ENCODE measurements around the gene UBE2D2. TPM values are rescaled to one million over a fixed set of nuclear protein-coding genes. Genes with fewer than 3 reads are reported as not detected.

The UBE2D2 gene
- total and polyA plus RNA-seq, 2 of the 13 experiments (the other 11 are each of a cell fraction or from before 2014, with no cell fraction given) = 79.1 to 109 TPM

DNA sequence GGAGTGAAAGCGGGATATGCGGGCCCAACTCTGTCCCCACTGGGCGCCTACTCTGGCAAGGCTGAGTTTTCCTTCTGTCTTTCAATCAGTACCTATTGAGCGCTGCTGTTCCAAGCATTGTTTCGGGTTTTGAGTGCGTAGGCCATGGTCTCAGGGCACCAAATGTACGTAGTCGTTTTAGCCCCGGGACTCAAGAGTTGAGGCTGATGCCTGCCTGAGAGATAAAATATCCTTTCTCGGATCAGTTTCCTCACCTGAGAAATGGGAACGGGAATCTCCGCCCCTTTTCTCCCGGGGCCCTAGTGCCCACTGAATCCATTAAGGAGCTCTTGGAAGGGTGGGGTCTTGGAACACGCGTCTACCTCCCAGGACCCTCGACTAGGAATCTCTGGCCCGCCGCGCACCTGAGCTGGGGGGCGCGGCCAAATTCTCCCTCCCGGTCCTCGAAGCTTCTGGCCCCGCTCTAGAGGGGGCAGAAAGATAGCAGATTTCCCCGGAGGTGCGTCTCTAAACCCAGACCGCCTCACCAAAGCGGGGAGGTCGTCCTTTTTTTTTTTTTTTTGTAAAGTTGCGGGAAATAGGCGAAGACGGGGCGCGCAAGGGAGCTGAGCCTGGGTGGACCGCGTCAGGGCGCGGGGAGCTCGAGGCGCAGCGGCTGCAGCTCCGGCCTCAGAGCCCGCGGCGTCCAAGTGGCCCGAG is 86.5 kb downstream of the UBE2D2 start (continued):
- TF ChIP-seq, protein P1, sequence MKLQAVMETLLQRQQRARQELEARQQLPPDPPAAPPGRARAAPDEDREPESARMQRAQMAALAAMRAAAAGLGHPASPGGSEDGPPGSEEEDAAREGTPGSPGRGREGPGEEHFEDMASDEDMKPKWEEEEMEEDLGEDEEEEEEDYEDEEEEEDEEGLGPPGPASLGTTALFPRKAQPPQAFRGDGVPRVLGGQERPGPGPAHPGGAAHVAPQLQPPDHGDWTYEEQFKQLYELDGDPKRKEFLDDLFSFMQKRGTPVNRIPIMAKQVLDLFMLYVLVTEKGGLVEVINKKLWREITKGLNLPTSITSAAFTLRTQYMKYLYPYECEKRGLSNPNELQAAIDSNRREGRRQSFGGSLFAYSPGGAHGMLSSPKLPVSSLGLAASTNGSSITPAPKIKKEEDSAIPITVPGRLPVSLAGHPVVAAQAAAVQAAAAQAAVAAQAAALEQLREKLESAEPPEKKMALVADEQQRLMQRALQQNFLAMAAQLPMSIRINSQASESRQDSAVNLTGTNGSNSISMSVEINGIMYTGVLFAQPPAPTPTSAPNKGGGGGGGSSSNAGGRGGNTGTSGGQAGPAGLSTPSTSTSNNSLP (IDR thresholded peaks at IDR 0.05; ENCODE audit: low read depth, low read length) = no peak
- TF ChIP-seq, protein P2, sequence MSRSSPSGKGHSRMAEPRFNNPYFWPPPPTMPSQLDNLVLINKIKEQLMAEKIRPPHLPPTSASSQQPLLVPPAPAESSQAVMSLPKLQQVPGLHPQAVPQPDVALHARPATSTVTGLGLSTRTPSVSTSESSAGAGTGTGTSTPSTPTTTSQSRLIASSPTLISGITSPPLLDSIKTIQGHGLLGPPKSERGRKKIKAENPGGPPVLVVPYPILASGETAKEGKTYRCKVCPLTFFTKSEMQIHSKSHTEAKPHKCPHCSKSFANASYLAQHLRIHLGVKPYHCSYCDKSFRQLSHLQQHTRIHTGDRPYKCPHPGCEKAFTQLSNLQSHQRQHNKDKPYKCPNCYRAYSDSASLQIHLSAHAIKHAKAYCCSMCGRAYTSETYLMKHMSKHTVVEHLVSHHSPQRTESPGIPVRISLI (CRISPR knock-in tag; IDR thresholded peaks at IDR 0.05; ENCODE audit: borderline replicate concordance) = 0 out of 2 replicates have a peak, but pooled peaks have one; percentile 28
- no peak for TF ChIP-seq MXI1 (IDR thresholded peaks at IDR 0.05; ENCODE audit: borderline replicate concordance, low read depth, low read length)
- no peak for TF ChIP-seq NFYB (CRISPR knock-in tag; IDR thresholded peaks at IDR 0.05)
- no peak for TF ChIP-seq HOXA5 (CRISPR knock-in tag; IDR thresholded peaks at IDR 0.05)
- TF ChIP-seq ZNF781 (CRISPR knock-in tag; IDR thresholded peaks at IDR 0.05; ENCODE audit: borderline replicate concordance, not compliant biosample characterization) = no peak
- TF ChIP-seq KDM2A (CRISPR knock-in tag; IDR thresholded peaks at IDR 0.05; ENCODE audit: borderline replicate concordance, low read depth) = no peak
- TF ChIP-seq, protein P3, sequence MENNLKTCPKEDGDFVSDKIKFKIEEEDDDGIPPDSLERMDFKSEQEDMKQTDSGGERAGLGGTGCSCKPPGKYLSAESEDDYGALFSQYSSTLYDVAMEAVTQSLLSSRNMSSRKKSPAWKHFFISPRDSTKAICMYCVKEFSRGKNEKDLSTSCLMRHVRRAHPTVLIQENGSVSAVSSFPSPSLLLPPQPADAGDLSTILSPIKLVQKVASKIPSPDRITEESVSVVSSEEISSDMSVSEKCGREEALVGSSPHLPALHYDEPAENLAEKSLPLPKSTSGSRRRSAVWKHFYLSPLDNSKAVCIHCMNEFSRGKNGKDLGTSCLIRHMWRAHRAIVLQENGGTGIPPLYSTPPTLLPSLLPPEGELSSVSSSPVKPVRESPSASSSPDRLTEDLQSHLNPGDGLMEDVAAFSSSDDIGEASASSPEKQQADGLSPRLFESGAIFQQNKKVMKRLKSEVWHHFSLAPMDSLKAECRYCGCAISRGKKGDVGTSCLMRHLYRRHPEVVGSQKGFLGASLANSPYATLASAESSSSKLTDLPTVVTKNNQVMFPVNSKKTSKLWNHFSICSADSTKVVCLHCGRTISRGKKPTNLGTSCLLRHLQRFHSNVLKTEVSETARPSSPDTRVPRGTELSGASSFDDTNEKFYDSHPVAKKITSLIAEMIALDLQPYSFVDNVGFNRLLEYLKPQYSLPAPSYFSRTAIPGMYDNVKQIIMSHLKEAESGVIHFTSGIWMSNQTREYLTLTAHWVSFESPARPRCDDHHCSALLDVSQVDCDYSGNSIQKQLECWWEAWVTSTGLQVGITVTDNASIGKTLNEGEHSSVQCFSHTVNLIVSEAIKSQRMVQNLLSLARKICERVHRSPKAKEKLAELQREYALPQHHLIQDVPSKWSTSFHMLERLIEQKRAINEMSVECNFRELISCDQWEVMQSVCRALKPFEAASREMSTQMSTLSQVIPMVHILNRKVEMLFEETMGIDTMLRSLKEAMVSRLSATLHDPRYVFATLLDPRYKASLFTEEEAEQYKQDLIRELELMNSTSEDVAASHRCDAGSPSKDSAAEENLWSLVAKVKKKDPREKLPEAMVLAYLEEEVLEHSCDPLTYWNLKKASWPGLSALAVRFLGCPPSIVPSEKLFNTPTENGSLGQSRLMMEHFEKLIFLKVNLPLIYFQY (CRISPR knock-in tag; IDR thresholded peaks at IDR 0.05; ENCODE audit: borderline replicate concordance) = no peak
- TF ChIP-seq POLR2AphosphoS2 (IDR thresholded peaks at IDR 0.05; ENCODE audit: low read depth, low read length) = no peak
- no peak for TF ChIP-seq SIN3A (IDR thresholded peaks at IDR 0.05; ENCODE audit: borderline replicate concordance, low read depth, low read length)
- TF ChIP-seq, protein P4, sequence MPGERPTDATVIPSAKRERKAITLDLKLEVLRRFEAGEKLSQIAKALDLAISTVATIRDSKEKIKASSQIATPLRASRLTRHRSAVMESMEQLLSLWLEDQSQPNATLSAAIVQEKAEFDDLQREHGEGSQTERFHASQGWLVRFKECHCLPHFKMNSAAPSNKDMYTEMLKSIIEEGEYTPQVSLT (CRISPR knock-in tag; IDR thresholded peaks at IDR 0.05; ENCODE audit: borderline replicate concordance, low read depth) = no peak
- TF ChIP-seq MAF1 (CRISPR knock-in tag; IDR thresholded peaks at IDR 0.05; ENCODE audit: borderline replicate concordance) = no peak
- TF ChIP-seq, protein P5, sequence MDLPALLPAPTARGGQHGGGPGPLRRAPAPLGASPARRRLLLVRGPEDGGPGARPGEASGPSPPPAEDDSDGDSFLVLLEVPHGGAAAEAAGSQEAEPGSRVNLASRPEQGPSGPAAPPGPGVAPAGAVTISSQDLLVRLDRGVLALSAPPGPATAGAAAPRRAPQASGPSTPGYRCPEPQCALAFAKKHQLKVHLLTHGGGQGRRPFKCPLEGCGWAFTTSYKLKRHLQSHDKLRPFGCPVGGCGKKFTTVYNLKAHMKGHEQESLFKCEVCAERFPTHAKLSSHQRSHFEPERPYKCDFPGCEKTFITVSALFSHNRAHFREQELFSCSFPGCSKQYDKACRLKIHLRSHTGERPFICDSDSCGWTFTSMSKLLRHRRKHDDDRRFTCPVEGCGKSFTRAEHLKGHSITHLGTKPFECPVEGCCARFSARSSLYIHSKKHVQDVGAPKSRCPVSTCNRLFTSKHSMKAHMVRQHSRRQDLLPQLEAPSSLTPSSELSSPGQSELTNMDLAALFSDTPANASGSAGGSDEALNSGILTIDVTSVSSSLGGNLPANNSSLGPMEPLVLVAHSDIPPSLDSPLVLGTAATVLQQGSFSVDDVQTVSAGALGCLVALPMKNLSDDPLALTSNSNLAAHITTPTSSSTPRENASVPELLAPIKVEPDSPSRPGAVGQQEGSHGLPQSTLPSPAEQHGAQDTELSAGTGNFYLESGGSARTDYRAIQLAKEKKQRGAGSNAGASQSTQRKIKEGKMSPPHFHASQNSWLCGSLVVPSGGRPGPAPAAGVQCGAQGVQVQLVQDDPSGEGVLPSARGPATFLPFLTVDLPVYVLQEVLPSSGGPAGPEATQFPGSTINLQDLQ (CRISPR knock-in tag; IDR thresholded peaks at IDR 0.05) = no peak
- TF ChIP-seq SMAD9 (CRISPR knock-in tag; IDR thresholded peaks at IDR 0.05) = no peak
